BE2C (cell line): ENCODE data around the gene HOMER2.

Source experiments
- DNase-seq: peaks from one replicate; pipeline ENCODE4 v3.0.0-alpha.2; 2020
- H3K27me3 ChIP-seq: fragments of 250-450 bp; sonication (Bioruptor Pico); 2 replicates; pipeline ENCODE4 v1.5.1; 2020; ENCODE audit warnings: mild to moderate bottlenecking
- H3K36me3 ChIP-seq: fragments of 250-450 bp; sonication (Bioruptor Pico); 2 replicates; pipeline ENCODE4 v1.5.1; 2020; ENCODE audit warnings: mild to moderate bottlenecking
- H3K4me1 ChIP-seq: fragments of 250-450 bp; sonication (Bioruptor Pico); 2 replicates; pipeline ENCODE4 v1.5.1; 2020
- H3K4me3 ChIP-seq: 2 replicates; pipeline ENCODE4 v1.5.1; 2011; ENCODE audit warnings: low read depth, low read length
- H3K9me3 ChIP-seq: fragments of 250-450 bp; sonication (Bioruptor Pico); 2 replicates; pipeline ENCODE4 v1.5.1; 2020
- CTCF ChIP-seq: IDR thresholded peaks from 2 replicates; pipeline ENCODE4 v1.5.1; 2012; ENCODE audit warnings: mild to moderate bottlenecking, low read depth, low read length

Gene HOMER2

GRCh38 chr15:82919231-82919886 is 33.2 kb downstream of the HOMER2 start:
- TF ChIP-seq CTCF, result no peak
- no peaks in the 10 kb centered on the region for H3K27me3 ChIP-seq
- H3K36me3 ChIP-seq, result no peaks in the 10 kb centered on the region
- no peak overlapping the region for H3K4me3 ChIP-seq
- peaks cover 3% of the 10 kb centered on the region; the same call in 1 of the 2 replicates for H3K4me1 ChIP-seq
- DNase-seq, result no peak
- no peaks in the 10 kb centered on the region for H3K9me3 ChIP-seq

GRCh38 chr15:82918607-82919230 is 33.8 kb downstream of the HOMER2 start:
- no peaks in the 10 kb centered on the region for H3K9me3 ChIP-seq
- no peaks in the 10 kb centered on the region for H3K36me3 ChIP-seq
- H3K4me1 ChIP-seq, result peaks cover 3% of the 10 kb centered on the region; the same call in 1 of the 2 replicates
- TF ChIP-seq CTCF, result no peak
- no peak overlapping the region for H3K4me3 ChIP-seq
- no peaks in the 10 kb centered on the region for H3K27me3 ChIP-seq
- DNase-seq, result no peak

- no peak for TF ChIP-seq CTCF
- Histone ChIP-seq H3K9me3 (no peaks in the 10 kb centered on the region), H3K36me3 (no peaks in the 10 kb centered on the region), H3K4me1 (peaks cover 3% of the 10 kb centered on the region; the same call in 1 of the 2 replicates), H3K27me3 (no peaks in the 10 kb centered on the region), H3K4me3 (no peak overlapping the region)
- no peak for DNase-seq
Measured at GRCh38 chr15:82918162-82918561, 34.4 kb downstream of the HOMER2 start.

GRCh38 chr15:82917249-82917648 is 35.3 kb downstream of the HOMER2 start:
- no peaks in the 10 kb centered on the region for H3K9me3 ChIP-seq
- no peak for DNase-seq
- no peak overlapping the region for H3K4me3 ChIP-seq
- TF ChIP-seq CTCF, result no peak
- no peaks in the 10 kb centered on the region for H3K36me3 ChIP-seq
- peaks cover 3% of the 10 kb centered on the region; the same call in 1 of the 2 replicates for H3K4me1 ChIP-seq
- H3K27me3 ChIP-seq, result no peaks in the 10 kb centered on the region

- H3K4me1 ChIP-seq, result peaks cover 3% of the 10 kb centered on the region; the same call in 1 of the 2 replicates
- no peaks in the 10 kb centered on the region for H3K9me3 ChIP-seq
- no peaks in the 10 kb centered on the region for H3K36me3 ChIP-seq
- H3K27me3 ChIP-seq, result no peaks in the 10 kb centered on the region
- no peak overlapping the region for H3K4me3 ChIP-seq
- DNase-seq, result no peak
- no peak for TF ChIP-seq CTCF
Measured at GRCh38 chr15:82916161-82916952, 36.2 kb downstream of the HOMER2 start.
